GM23338 (cell line): ENCODE data around the gene PRPF4. TPM values are rescaled to one million over a fixed set of nuclear protein-coding genes. Genes with fewer than 3 reads are reported as not detected.
"Not testable (repeated sequence)": the region's sequence is repeated elsewhere in the genome, so short reads cannot be mapped to it uniquely, and the experiment has no call there.

Source experiments
- ATAC-seq: fragments of 200-7000 bp; cut with Tn5 transposase; 3 replicates; pipeline ENCODE4 v1.9.1; 2020
- DNase-seq: peaks from one replicate; pipeline ENCODE4 v3.0.0-alpha.2; 2015; ENCODE audit warnings: low spot score
- H2AFZ ChIP-seq: fragments of 200-600 bp; sonication (generic); 2 replicates; pipeline ENCODE4 v1.8.0; 2016; ENCODE audit warnings: antibody characterized with exemption, mild to moderate bottlenecking, moderate library complexity
- H3F3A ChIP-seq: fragments of 200-600 bp; sonication (generic); replicated peaks from 2 replicates; pipeline ENCODE4 v1.8.0; 2017; ENCODE audit warnings: antibody characterized with exemption, mixed run types, low read depth
- H3K27ac ChIP-seq: fragments of 200-600 bp; sonication (generic); 2 replicates; pipeline ENCODE4 v1.6.1; 2016; ENCODE audit warnings: low read depth
- H3K27me3 ChIP-seq: fragments of 200-600 bp; sonication (generic); 2 replicates; pipeline ENCODE4 v1.8.0; 2016; ENCODE audit warnings: mild to moderate bottlenecking, mixed run types, moderate library complexity; ENCODE audit not compliant: insufficient read depth
- H3K36me3 ChIP-seq: fragments of 200-600 bp; sonication (generic); 2 replicates; pipeline ENCODE4 v1.8.0; 2016; ENCODE audit warnings: mild to moderate bottlenecking; ENCODE audit not compliant: insufficient read depth
- H3K4me1 ChIP-seq: fragments of 200-600 bp; sonication (generic); 2 replicates; pipeline ENCODE4 v1.8.0; 2016; ENCODE audit warnings: mild to moderate bottlenecking, moderate library complexity; ENCODE audit not compliant: insufficient read depth
- H3K4me2 ChIP-seq: fragments of 200-600 bp; sonication (generic); 2 replicates; pipeline ENCODE4 v1.7.1; 2017; ENCODE audit warnings: mixed run types
- H3K4me3 ChIP-seq: fragments of 200-600 bp; sonication (generic); 2 replicates; pipeline ENCODE4 v1.6.1; 2016; ENCODE audit warnings: mixed run types
- H3K79me2 ChIP-seq: fragments of 200-600 bp; sonication (generic); replicated peaks from 2 replicates; pipeline ENCODE4 v1.8.0; 2017; ENCODE audit warnings: mild to moderate bottlenecking; ENCODE audit not compliant: insufficient read depth
- H3K9me2 ChIP-seq: fragments of 200-600 bp; sonication (generic); 2 replicates; pipeline ENCODE4 v1.8.0; 2017; ENCODE audit not compliant: insufficient read depth
- H4K20me1 ChIP-seq: fragments of 200-600 bp; sonication (generic); replicated peaks from 2 replicates; pipeline ENCODE4 v1.8.0; 2017; ENCODE audit warnings: mild to moderate bottlenecking; ENCODE audit not compliant: insufficient read depth
- H3K27ac Mint-ChIP-seq: 2 replicates; pipeline ENCODE4 v1.8.0; 2020; ENCODE audit warnings: inconsistent platforms, mild to moderate bottlenecking, moderate library complexity, mixed read lengths
- H3K27me3 Mint-ChIP-seq: 3 replicates; pipeline ENCODE4 v1.8.0; 2022; ENCODE audit warnings: low read depth, mild to moderate bottlenecking, moderate library complexity, mixed read lengths, inconsistent platforms; ENCODE audit not compliant: insufficient read depth, poor library complexity
- H3K36me3 Mint-ChIP-seq: 3 replicates; pipeline ENCODE4 v1.8.0; 2021; ENCODE audit warnings: low read depth, mild to moderate bottlenecking, inconsistent platforms, moderate library complexity, mixed read lengths
- H3K4me1 Mint-ChIP-seq: 3 replicates; pipeline ENCODE4 v1.8.0; 2020; ENCODE audit warnings: mild to moderate bottlenecking, inconsistent platforms, mixed read lengths
- H3K4me3 Mint-ChIP-seq: 3 replicates; pipeline ENCODE4 v1.8.0; 2021; ENCODE audit warnings: moderate library complexity, mild to moderate bottlenecking, inconsistent platforms, mixed read lengths
- H3K9me3 Mint-ChIP-seq: 3 replicates; pipeline ENCODE4 v1.8.0; 2020; ENCODE audit warnings: moderate library complexity, mild to moderate bottlenecking, inconsistent platforms, mixed read lengths
- CREB1 ChIP-seq: fragments of 250-450 bp; sonication (Bioruptor Pico); IDR thresholded peaks from 2 replicates; pipeline ENCODE4 v1.5.0; 2020; ENCODE audit warnings: low read depth, mild to moderate bottlenecking, moderate library complexity
- ETS1 ChIP-seq: IDR thresholded peaks from 2 replicates; pipeline ENCODE4 v1.6.1; 2016; ENCODE audit warnings: antibody characterized with exemption
- EZH2phosphoT487 ChIP-seq: fragments of 200-600 bp; sonication (generic); IDR thresholded peaks from one replicate; pipeline ENCODE4 v1.8.1; 2018; ENCODE audit warnings: antibody characterized with exemption; ENCODE audit not compliant: unreplicated experiment
- REST ChIP-seq: IDR thresholded peaks from one replicate; pipeline ENCODE4 v1.6.1; 2018; ENCODE audit warnings: antibody characterized with exemption; ENCODE audit not compliant: unreplicated experiment
- ZNF114 ChIP-seq: fragments of 250-450 bp; sonication (Bioruptor Pico); IDR thresholded peaks from 2 replicates; pipeline ENCODE4 v1.5.0; 2020; ENCODE audit warnings: mild to moderate bottlenecking, moderate library complexity
- polyA plus RNA-seq: library from polyadenylated mRNA; unstranded; fragments of >200 nt; fragmentation: Nextera tagmentation; extraction: Ambion mirVana; gene quantifications from 2 replicates; pipeline ENCODE4 v1.2.1, GENCODE V29; 2016
- total RNA-seq: library from RNA; depleted of rRNA; stranded (reverse); fragments of >200 nt; shearing (Covaris generic); gene quantifications from 2 replicates; pipeline ENCODE4 v1.2.3, GENCODE V29; 2014
- TF ChIP-seq, protein P1 (sequence below): fragments of 250-450 bp; sonication (Bioruptor Pico); IDR thresholded peaks from 2 replicates; pipeline ENCODE4 v1.5.0; 2020; ENCODE audit warnings: mild to moderate bottlenecking, moderate library complexity

Gene PRPF4
- total and polyA plus RNA-seq, 2 experiments from 2014 or later = 18.7 to 34.6 TPM

- ATAC-seq (no peak), DNase-seq (no peak)
- no peak overlapping the region for H2AFZ ChIP-seq
- no peaks in the 10 kb centered on the region for H3K4me1 ChIP-seq
- Mint-ChIP-seq H3K9me3 (no peaks in the 10 kb centered on the region), H3K36me3 (no peaks in the 10 kb centered on the region), H3K27ac (no peak overlapping the region), H3K4me3 (no peak overlapping the region), H3K27me3 (peaks cover 2% of the 10 kb centered on the region), H3K4me1 (no peaks in the 10 kb centered on the region)
- no peaks in the 10 kb centered on the region for H3K27me3 ChIP-seq
- TF ChIP-seq EZH2phosphoT487 = no peak
- no peaks in the 10 kb centered on the region for H3F3A ChIP-seq
- H4K20me1 ChIP-seq = peaks cover 6% of the 10 kb centered on the region
- no peak overlapping the region for H3K4me2 ChIP-seq
- H3K4me3 ChIP-seq = no peak overlapping the region
- no peaks in the 10 kb centered on the region for H3K36me3 ChIP-seq
- H3K27ac ChIP-seq = no peak overlapping the region
- no peaks in the 10 kb centered on the region for H3K9me2 ChIP-seq
- H3K79me2 ChIP-seq = peaks cover 9% of the 10 kb centered on the region
Measured at GRCh38 chr9:113231701-113232100, 43.8 kb upstream of the PRPF4 start.

DNA sequence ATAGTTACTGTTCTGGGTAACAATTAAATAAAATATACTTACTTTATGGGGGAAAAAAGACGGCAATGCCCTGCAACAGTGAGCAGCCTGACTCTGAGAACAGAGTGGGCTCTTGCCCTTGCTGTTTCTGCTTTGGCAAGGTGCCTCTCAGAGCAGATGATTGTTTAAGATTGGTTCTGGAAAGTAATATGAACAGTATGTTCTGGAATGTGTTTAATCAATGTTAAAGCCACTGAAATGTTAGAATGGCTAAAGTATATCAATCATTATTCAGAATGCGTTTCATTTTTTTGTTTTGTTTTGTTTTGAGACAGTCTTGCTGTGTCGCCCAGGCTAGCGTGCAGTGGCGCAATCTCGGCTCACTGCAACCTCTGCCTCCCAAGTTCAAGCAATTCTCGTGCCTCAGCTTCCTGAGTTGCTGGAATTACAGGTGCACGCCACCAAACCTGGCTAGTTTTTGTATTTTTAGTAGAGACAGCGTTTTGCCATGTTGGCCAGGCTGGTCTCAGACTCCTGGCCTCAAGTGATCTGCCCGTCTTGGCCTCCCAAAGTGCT, 39.7 kb upstream of the PRPF4 start:
- H3K4me1 Mint-ChIP-seq, H2AFZ ChIP-seq, H3K9me2 ChIP-seq, H3K9me3 Mint-ChIP-seq, H3K27ac ChIP-seq, DNase-seq, H4K20me1 ChIP-seq, H3K27me3 Mint-ChIP-seq, H3K4me2 ChIP-seq, ATAC-seq, H3K36me3 ChIP-seq, H3K4me3 Mint-ChIP-seq, H3K79me2 ChIP-seq, H3K27ac Mint-ChIP-seq, H3K4me1 ChIP-seq, H3K4me3 ChIP-seq, H3K27me3 ChIP-seq, H3K36me3 Mint-ChIP-seq, H3F3A ChIP-seq: not testable (repeated sequence)

GRCh38 chr9:113237026-113237425, 38.4 kb upstream of the PRPF4 start:
- Mint-ChIP-seq H3K4me3 (no peak overlapping the region), H3K9me3 (no peaks in the 10 kb centered on the region), H3K36me3 (no peaks in the 10 kb centered on the region), H3K4me1 (no peaks in the 10 kb centered on the region), H3K27ac (no peak overlapping the region), H3K27me3 (peaks cover 2% of the 10 kb centered on the region)
- no peak overlapping the region for H3K4me3 ChIP-seq
- H4K20me1 ChIP-seq = peaks cover 4% of the 10 kb centered on the region
- H3K79me2 ChIP-seq = no peaks in the 10 kb centered on the region
- no peak overlapping the region for H3K4me2 ChIP-seq
- H3K4me1 ChIP-seq = no peaks in the 10 kb centered on the region
- H3K9me2 ChIP-seq = no peaks in the 10 kb centered on the region
- no peak for DNase-seq
- no peak overlapping the region for H3K27ac ChIP-seq
- no peak overlapping the region for H2AFZ ChIP-seq
- ATAC-seq = no peak
- H3F3A ChIP-seq = no peaks in the 10 kb centered on the region
- no peaks in the 10 kb centered on the region for H3K36me3 ChIP-seq
- no peaks in the 10 kb centered on the region for H3K27me3 ChIP-seq
- TF ChIP-seq CREB1 (no peak), ZNF114 (CRISPR knock-in tag) (no peak), ETS1 (no peak), REST (no peak)
- TF ChIP-seq, protein P1, sequence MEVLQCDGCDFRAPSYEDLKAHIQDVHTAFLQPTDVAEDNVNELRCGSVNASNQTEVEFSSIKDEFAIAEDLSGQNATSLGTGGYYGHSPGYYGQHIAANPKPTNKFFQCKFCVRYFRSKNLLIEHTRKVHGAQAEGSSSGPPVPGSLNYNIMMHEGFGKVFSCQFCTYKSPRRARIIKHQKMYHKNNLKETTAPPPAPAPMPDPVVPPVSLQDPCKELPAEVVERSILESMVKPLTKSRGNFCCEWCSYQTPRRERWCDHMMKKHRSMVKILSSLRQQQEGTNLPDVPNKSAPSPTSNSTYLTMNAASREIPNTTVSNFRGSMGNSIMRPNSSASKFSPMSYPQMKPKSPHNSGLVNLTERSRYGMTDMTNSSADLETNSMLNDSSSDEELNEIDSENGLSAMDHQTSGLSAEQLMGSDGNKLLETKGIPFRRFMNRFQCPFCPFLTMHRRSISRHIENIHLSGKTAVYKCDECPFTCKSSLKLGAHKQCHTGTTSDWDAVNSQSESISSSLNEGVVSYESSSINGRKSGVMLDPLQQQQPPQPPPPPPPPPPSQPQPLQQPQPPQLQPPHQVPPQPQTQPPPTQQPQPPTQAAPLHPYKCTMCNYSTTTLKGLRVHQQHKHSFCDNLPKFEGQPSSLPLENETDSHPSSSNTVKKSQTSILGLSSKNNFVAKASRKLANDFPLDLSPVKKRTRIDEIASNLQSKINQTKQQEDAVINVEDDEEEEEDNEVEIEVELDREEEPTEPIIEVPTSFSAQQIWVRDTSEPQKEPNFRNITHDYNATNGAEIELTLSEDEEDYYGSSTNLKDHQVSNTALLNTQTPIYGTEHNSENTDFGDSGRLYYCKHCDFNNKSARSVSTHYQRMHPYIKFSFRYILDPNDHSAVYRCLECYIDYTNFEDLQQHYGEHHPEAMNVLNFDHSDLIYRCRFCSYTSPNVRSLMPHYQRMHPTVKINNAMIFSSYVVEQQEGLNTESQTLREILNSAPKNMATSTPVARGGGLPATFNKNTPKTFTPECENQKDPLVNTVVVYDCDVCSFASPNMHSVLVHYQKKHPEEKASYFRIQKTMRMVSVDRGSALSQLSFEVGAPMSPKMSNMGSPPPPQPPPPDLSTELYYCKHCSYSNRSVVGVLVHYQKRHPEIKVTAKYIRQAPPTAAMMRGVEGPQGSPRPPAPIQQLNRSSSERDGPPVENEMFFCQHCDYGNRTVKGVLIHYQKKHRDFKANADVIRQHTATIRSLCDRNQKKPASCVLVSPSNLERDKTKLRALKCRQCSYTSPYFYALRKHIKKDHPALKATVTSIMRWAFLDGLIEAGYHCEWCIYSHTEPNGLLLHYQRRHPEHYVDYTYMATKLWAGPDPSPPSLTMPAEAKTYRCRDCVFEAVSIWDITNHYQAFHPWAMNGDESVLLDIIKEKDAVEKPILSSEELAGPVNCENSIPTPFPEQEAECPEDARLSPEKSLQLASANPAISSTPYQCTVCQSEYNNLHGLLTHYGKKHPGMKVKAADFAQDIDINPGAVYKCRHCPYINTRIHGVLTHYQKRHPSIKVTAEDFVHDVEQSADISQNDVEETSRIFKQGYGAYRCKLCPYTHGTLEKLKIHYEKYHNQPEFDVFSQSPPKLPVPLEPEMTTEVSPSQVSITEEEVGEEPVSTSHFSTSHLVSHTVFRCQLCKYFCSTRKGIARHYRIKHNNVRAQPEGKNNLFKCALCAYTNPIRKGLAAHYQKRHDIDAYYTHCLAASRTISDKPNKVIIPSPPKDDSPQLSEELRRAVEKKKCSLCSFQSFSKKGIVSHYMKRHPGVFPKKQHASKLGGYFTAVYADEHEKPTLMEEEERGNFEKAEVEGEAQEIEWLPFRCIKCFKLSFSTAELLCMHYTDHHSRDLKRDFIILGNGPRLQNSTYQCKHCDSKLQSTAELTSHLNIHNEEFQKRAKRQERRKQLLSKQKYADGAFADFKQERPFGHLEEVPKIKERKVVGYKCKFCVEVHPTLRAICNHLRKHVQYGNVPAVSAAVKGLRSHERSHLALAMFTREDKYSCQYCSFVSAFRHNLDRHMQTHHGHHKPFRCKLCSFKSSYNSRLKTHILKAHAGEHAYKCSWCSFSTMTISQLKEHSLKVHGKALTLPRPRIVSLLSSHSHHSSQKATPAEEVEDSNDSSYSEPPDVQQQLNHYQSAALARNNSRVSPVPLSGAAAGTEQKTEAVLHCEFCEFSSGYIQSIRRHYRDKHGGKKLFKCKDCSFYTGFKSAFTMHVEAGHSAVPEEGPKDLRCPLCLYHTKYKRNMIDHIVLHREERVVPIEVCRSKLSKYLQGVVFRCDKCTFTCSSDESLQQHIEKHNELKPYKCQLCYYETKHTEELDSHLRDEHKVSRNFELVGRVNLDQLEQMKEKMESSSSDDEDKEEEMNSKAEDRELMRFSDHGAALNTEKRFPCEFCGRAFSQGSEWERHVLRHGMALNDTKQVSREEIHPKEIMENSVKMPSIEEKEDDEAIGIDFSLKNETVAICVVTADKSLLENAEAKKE (CRISPR knock-in tag) = no peak
